ENCODE data around the gene SMURF2.
"Not testable (repeated sequence)": the region's sequence is repeated elsewhere in the genome, so short reads cannot be mapped to it uniquely, and the experiment has no call there.

Gene SMURF2

DNA sequence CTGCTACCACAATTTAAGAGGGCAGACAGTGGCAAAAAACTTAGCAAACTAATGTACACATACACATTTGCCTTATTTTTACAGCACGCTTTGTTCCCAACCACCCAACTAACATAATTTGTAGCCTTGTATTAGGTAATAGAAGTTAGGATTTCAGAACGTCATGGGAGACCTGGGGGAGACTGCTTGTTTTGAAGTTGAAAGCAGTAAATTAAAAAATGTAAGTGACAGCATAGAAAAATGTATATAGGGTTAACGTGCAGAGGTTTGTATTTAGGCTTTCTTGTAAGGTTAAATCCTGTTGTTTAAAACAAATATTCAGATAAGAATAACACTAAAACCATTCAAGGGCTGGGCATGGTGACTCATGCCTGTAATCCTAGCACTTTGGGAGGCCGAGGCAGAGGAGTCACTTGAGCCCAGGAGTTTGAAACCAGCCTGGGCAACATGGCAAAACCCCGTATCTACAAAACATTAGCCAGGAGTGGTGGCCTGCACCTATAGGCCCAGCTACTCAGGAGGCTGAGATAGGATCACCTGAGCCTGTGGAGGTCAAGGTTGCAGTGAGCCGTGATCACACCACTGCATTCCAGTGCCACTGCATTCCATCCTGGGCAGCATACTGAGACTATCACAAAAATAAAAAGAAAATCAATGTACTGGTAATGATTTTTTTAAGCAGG, 2.3 kb upstream of the SMURF2 start:
- DNase-seq: not testable (repeated sequence)

DNA sequence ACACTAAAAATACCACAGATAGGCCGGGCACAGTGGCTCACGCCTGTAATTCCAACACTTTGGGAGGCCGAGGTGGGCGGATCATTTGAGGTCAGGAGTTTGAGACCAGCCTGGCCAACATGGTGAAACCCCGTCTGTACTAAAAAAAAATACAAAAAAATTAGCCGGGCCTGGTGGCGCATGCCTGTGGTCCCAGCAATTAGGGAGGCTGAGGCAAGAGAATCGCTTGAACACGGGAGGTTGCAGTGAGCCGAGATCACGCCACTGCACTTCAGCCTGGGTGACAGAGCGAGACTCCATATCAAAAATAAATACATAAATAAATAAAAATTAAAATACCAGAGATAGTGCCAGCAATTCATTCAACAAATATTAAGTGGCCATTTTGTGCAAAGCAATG, 1.7 kb upstream of the SMURF2 start:
- DNase-seq: not testable (repeated sequence)

DNA sequence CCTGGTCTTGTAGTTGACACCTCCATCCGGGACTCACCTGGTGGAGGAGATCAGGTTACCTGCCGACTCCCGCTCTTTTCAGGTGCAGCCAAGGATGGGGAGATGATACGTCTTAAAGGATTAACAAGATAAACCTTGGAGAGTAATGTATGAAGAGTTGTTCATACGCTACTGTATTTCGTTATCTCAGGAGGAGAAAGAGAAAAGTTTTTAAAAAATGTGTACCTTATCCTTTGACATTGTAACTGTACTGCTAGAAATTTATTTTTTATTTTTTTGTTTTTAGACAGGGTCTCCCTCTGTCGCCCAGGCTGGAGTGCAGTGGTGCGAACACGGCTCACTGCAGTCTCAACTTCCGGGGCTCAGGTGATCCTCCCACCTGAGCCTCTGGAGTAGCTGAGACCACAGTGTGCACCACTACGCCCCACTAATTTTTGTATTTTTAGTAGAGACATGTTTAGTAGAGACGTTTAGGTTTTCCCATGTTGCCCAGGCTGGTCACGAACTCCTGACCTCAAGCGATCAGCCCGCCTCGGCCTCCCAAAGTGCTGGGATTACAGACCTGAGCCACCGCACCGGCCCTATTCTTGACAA, 764 bp upstream of the SMURF2 start:
- DNase-seq: peak; percentile 35

DNA sequence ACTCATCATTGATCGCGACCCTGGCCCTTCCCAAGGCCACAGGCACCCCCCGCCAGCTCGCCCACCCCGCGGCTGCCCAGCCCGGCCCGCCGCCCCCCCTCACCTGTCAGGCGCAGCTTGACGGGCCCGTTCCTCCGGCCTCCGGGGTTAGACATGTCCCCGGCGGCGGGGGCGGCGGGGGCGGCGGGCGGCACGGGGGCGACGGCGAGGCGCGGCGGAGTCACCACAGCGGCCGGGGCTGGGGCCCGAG, 456 bp downstream of the SMURF2 start:
- no peak for DNase-seq

DNA sequence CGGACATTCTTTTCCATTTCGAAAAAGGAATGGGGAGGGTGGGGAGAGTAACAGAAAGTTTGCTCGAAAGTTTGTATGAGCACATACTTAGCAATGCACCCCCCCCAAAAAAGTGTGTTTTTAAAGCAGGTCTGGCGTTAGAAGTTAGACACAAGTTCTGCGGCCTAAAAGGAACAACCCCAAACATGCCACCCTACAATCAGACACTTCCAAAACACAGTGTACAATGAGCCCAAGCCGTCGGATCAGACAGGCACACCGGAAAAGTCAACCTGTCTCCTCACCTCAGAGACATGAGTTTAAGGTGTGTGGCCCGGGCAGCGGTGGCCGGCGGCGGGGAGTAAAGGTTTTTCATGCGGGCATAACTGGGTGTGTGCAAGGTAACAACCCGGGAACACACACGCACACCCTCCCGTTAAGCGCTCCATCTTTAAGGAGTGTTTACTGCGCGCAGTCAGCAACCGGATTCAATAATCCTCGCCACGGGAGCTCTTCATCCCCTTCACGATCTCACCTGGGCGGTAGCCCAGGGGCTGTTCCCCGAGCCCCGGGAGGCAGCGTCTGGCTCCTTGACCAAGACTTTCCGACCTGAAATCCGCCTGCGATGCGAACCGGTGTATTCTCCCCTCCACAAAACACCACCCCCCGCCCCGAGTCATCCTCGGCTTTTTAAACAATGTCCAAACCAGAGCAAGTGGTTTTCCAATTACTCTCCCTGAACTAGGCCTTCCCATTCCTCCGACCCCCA, 955 bp downstream of the SMURF2 start:
- DNase-seq: not testable (repeated sequence)

DNA sequence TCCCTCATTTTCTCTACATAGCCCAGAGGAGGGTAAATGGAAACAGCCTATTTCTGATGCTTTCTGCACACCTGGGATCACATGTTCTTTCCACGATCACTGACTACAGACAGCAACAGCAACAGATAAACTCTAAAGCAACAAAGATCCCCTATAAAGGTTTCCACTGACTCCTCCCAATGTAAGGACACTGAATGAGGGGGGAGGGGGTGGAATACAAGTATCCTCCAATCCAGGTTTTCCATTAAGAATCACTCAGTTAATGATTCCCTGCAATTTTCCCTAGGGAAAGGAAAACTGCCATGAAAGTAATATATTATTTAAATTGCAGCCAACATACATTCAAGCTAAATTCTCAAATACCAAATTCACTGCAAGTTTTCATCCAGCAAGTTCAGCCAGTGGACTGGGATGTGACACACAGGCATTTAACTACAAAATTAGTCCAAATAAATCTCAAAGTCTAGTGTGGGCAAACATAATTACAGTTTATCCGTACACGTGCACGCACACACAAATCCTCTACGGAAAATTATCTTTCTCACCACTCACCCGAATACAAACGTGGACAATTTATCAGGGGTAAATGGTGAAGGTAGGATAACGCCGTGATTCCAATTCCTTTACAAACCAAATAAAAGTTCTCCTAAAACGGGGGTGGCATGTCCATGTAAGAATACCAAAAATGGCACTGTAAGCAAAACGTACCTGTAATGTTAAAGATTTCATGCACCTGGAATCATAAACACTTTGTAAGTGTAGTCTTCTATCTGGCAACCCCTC, 1.7 kb downstream of the SMURF2 start:
- DNase-seq: not testable (repeated sequence)

DNA sequence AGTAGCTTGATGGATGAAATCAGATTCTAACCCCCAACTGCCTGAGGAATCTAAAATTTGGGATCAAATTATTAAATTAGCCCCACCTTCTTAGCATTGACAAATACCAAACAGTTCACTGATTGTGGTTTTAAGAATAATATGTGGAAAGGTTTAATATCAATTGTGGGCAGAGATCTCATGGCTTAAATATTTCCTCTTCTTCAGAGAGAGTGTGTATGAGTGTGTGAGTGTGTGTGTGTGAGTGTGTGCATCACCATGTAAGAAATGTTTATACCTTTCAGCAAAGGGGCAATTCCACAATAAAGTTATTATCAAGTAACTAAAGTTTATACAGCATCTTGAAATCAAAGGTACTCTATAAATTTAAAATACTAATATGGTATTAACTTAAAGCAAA, 3.2 kb downstream of the SMURF2 start:
- DNase-seq: no peak

DNA sequence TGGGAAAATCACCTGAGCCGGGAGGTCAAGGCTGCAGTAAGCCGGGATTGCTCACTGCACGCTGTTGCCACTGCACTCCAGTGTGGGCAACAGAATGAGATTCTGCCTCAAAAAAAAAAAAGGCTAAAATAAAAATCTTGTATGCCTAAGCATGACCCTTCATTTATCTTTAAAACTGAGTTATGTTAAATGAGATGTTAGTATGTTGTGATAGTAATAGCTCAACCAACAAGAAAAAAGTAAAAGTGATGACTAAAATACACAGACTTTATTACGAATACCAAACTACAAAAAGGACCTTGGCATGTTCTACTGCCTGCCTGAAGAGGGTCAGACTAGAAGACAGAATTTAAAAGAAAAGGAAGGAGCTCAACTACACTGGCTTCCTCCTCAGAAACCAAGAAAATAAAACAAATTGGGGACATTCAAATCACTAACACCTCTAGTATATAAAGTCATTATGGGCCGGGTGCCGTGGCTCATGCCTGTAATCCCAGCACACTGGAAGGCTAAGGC, 4.4 kb downstream of the SMURF2 start:
- no peak for DNase-seq

DNA sequence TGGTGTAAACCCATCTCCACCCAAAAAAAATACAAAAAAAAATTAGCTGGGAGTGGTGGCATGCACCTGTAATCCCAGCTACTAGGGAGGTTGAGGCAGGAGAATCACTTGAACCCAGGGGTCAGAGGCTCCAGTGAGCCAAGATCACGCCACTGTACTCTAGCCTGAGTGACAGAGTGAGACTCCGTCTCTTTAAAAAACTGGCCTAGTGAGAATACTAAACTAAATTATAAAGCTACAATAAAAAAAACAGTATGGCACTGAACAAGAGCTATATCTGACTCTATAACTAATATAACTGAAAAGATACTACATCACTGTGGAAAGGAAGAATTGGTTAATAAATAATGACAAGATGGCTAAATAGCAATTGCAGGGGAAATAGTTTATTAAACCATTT, 6.4 kb downstream of the SMURF2 start:
- no peak for DNase-seq

DNA sequence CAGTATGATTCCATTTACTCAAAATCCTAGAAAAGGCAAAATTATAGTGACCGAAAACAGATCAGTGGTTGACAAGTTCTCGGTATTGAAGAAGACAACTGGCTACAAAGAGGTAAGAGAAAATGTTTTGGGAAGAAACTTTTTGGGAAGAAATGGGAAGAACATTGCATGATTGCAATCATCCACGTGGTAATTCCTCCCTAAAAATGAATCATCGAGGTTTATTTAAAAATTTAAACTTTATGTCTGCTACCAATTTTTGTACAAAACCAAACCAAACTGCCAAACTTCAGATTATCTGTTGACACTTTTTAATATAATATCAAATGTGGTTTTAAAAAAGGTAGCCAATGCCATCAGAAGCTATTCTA, 8.1 kb downstream of the SMURF2 start:
- DNase-seq: no peak

DNA sequence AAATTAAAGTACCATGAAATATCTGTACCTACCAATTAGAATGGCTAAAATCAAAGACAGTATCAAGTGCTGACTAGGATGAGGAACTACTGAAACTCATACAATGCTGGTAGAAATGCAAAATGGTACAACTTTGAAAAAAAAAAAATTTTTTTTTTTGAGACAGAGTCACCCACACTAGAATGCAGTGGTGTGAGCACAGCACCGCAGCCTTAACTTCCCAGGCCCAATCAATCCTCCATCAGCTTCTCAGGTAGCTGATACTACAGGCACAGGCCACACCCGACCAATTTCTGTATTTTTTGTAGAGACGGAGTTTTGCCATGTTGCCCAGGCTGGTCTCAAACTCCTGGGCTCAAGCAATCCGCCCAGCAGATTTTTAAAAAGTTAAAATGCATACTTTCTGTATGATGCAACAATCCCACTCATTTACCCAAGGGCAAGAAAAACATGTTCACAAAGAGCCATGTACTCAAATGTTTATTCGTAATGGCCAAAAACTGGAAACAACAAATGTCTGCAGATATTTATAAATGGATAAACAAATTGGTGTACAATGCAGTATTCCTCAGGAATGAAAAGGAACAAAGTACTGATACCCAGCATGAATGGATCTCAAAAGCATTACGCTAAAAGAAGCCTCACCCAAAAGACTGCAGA, 8.7 kb downstream of the SMURF2 start:
- no peak for DNase-seq

DNA sequence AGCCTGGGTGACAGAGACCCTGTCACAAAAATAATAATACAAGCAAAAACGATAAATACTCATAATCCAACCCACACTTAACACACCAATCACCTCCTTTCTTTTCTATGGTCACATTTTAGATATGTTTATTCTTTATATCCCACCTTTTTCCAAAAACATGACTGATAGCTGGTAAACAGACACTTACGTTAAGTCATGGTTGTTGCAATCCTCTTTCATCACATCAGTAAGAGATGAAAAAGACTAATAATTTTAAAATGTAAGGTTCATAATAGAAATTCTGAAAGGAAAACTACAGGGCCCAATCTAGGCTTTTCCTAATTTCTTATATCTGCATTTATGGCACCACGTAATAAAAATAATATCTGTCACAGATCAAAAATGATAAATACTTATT, 10.2 kb downstream of the SMURF2 start:
- no peak for DNase-seq

DNA sequence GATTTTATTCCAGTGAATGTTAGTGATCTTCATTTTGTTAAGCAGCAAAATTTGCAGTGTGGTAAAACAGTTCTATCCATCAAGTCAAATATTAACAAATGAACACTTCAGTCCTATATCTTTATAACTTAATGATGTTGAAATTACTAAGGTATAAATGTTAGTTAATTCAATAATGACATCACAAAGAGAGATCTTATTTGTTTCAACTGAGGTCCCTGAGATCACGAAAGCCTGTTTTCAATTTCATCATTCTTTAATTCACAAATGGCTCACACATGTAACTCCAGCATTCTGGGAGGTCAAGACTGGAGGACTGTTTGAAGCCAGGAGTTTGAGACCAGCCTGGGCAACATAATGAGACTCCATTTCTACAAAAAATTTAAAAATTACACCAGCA, 13.9 kb downstream of the SMURF2 start:
- no peak for DNase-seq

DNA sequence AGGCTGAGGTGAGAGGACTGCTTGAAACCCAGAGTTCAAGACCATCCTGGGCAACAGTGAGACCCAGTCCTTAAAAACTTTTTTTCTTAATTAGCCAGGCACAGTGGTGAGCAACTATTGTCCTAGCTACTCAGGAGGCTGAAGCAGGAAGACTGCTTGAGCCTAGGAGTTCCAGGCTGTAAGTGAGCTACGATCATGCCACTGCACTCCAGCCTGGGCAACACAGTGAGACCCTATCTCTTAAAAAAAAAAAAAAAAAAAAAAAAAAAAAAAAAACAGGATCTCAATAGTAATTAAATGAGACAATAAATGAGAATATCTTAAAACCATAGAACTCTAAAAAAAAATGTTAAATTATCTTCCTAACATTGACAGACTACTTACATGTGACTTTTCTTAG, 14.3 kb downstream of the SMURF2 start:
- no peak for DNase-seq

DNA sequence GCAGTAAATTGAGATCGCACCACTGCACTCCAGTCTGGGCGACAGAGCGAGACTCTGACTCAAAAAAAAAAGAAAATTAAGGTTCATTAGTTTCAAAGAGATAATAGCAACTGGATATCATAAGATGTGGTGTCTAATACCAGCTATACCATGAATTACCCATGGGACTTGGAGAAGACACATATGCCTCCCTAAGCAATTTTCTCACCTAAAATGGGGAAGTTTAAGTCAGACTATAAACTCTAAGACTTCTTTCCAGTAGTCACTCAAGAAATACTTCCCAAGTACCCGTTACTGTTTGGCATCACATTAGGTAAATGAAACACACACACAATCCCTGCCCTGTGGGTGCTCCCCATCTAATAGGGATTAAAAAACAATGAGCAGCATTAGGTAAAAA, 22.6 kb downstream of the SMURF2 start:
- DNase-seq: no peak

DNA sequence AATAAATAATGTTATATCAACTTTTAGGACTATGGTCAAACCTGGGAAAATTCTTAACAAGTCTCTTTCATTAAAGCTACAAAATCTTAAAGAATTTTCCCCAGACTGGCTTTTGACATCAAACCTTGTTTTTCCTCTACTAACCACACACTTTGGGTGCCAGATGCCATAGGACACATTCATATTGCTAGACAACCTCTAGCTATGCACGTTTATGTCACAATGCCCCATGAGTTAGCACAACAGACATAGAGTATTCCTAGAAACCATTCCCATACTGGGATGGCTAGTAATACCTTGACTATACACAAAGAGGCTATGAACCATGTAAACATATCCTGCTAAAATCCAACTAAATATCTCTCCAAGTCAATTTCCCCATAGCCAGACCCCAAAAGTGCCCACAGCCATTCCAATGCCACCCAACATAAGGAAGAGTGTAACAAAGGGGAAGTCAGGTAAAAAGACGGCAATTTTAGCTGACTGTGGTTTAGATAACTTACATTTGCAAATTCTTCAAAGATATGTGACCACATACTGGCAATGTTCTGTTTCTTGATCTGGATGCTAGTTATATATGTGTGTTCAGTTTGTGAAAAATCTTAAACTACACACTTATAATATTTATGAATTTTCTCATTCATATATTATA, 23.4 kb downstream of the SMURF2 start:
- DNase-seq: no peak

DNA sequence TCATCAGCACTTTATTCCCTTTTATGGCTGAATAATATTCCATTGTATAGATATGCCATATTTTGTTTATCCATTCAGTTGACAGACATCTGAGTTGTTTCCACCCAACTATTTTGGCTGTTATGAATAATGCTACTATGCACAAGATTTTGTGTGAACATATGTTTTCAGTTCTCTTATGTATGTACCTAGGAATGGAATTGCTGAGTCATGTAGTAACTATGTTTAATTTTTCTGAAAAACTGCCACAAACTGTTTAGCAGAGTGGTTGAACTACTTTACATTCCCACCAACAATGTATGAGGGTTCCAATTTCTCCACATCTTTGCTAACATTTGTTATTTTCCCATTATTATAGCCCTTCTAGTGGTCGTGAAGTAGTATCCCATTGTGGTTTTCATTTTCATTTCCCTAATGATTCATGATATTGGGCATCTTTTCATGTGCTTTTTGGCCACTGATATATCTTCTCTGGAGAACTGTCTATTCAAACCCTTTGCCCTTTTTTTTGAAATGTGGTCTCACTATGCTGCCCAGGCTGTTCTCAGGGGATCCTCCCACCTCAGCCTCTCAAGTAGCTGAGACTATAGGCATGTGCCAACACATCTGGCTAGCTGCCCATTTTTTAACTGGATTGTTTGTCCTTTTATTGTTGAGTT, 26.3 kb downstream of the SMURF2 start:
- no peak for DNase-seq

DNA sequence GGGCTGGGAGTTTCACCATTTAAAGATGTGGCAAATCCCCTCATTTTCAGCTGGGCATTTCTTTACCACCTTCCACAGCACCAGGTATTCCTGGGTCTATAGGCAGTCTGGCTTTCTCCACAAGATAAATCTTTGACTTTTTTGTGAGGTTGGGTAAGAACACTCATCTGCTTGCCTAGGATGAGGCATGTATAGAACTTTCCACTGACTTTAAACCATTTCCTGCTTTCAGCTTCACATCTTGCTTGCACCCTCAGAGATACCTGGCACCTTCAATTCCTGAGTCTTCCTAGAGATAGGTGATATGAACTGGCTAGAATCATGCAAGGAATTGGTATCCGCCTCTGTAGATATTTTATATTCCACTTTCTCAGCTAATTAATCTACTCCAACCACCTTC, 27.9 kb downstream of the SMURF2 start:
- DNase-seq: no peak

DNA sequence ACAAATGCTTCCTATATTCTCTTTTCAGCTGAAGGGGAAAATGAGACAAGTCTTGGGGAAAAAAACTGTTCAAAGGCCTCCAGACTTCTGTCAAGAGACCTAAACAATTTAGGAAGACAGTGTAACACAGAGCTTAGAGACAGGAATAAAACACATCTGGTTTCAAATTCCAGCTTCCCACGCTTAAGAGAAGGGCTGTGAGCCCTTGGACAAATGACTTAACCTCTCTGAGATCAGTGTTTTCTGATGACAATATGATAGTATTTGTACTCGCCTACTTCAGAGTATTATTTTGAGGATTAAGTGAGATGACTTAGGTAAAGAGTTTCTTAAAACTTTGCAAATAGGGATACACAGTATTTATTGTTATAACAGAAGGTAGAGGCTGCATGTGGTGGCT, 29.5 kb downstream of the SMURF2 start:
- no peak for DNase-seq

DNA sequence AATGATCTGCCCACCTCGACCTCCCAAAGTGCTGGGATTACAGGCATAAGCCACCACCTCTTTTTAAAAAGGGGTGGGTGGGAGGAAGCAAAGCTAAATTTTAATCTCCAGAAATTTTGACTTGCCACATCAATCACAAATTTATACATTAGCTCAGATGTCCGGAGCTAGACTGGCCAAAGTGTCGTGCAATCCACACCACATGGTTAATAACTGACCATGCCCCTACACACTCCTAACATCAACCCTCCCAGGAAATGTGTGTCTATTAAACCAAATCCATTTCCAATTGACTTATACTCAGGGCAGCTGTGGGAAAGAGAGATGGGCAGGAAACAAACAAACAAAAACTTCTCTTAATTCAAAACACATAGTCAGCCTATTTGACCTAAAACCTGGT, 29.9 kb downstream of the SMURF2 start:
- no peak for DNase-seq

DNA sequence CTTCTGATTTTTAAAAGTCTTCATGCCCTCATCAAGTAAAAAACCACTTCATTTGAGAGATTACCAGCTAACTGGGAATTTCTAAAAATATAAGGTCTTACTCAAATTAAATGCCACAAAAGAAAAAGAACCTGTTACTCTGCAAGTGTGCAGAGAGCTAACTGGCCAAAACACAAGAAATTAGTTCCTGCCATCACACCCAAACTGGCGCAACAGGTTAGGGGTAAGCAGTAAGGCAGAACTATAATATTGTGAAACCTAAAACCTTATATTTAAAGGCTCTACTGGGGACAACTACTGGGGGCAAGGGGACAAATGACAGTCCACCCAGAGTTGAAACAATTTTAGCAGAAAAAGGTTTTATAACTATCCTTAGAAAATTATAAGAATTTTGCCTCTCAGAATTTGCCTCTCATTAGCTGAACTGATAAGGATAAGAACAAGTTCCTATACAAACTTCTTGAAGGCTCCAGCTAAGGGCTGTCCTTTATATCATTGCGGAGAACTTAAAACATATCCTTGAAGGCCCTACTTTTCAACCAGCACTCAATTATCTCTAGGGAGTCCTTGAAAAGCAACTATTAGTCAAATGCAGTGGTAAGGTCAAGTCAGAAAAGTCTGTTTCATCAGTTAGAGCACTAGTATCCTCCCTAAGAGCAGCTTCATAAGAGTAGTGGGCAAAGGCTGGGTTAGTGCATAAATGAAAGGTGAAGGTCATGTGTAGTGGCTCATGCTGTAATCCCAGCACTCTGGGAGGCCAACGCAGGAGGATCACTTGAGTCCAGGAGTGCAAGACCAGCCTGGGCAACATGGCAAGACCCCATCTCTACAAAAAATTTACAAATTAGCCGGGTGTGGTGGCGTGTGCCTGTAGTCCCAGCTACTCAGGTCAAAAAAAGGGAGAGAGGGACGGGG, 31.5 kb downstream of the SMURF2 start:
- no peak for DNase-seq
